Retinal pigment epithelial cell (primary cell): ENCODE results near the gene LETM1.

Experiments used
- DNase-seq: peaks from one replicate; pipeline ENCODE4 v3.0.0-alpha.2; 2010; ENCODE audit warnings: low read depth
- H3K4me3 ChIP-seq: 2 replicates; pipeline ENCODE4 v1.5.1; 2011; ENCODE audit warnings: mild to moderate bottlenecking, low read length, control low read depth, moderate library complexity
- TF ChIP-seq, protein P1 (sequence below): conservative IDR thresholded peaks from 2 replicates; pipeline ENCODE4 v1.5.1; 2011; ENCODE audit warnings: low read depth, low read length, control low read depth, inconsistent platforms

Gene LETM1

DNA sequence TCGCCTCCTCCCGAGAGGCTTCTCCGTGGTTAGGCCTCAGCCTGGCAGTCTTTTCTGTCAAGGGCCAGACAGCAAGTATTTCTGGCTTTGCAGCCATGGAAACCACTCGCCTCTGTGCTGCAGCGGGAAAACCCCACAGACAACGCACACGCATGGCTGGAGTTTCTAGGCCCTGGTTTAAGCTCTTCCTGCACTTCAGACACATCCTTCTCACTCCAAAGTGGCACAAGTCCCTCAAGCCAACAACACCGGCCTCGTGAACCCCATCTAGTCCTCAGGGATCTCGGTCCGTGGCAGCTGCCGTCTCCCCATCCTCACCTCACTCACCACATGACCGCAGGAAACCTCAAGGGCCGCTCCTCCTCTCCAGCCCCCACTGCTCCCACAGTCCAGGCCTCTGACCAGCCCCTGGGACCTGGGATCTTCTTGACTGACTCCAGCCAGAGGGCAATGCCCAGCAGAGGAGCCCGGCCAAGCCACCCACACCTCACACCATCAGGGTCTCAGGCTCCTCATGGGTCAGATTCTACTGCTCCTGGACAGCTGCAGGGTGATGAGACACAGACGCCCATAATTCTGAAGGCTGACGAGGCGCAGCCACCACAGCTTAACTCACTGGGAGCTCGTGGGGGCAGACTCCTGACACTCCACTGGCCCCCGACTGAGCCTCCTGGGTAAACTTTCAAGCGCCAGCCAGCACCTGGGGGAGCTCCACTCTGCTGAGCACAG is 21.7 kb downstream of the LETM1 start:
- no peak for DNase-seq
- H3K4me3 ChIP-seq: no peak overlapping the region
- TF ChIP-seq, protein P1, sequence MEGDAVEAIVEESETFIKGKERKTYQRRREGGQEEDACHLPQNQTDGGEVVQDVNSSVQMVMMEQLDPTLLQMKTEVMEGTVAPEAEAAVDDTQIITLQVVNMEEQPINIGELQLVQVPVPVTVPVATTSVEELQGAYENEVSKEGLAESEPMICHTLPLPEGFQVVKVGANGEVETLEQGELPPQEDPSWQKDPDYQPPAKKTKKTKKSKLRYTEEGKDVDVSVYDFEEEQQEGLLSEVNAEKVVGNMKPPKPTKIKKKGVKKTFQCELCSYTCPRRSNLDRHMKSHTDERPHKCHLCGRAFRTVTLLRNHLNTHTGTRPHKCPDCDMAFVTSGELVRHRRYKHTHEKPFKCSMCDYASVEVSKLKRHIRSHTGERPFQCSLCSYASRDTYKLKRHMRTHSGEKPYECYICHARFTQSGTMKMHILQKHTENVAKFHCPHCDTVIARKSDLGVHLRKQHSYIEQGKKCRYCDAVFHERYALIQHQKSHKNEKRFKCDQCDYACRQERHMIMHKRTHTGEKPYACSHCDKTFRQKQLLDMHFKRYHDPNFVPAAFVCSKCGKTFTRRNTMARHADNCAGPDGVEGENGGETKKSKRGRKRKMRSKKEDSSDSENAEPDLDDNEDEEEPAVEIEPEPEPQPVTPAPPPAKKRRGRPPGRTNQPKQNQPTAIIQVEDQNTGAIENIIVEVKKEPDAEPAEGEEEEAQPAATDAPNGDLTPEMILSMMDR: no peak

DNA sequence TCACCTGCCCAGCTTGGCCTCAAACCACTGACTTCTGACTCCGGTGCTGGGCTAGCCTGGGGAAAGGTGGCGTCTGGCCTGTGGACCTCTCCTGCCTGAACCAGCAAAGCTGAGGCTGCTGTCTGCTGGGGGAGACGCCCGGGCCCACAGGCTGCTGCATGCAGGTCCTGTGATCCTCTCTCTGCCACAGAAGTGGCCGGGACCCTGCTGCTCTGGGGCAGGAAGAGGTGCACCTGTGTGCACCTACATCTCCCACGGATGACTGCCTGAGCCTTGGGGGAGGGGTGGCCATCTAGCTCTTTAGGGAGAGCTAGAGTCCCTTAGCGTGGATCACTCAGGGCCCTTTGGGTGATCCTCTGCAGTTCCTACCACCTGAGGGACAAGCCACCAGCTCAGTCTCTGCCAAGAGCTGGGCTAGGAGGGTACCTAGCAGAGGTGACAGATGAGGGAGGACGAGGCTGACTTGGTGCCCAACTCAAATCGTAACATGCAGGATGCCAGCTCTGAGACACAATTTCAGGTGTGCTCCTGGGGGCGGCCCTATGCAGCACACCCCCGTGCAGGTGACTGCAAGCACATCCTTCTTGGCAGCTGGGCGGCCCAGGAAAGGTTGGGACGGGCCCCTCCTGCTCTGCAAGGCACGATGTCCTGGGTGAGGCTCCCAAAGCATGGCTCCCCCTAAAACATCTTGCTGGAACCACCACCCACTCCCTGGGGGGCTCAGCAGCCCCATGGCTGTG is 22.5 kb downstream of the LETM1 start:
- TF ChIP-seq, protein P1: no peak
- no peak overlapping the region for H3K4me3 ChIP-seq
- no peak for DNase-seq

DNA sequence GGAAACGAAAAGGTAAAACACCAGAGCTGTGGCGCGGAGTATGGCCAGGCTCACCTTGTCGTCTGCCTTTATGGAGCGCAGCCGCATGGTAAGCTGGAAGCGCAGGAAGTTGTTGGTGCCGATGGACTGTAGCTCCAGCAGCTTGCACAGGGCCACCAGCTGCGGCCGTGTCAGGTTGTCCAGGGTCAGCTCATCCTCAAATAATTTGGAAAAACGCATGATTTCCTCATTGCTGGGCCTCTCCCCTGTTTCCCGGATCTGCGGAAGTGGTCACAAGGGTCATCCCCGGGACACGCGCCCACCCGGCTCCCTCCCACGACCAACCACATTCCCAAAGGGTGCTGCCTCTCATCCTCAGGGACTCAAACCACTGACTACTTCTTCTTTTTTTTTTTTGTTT is 23.3 kb downstream of the LETM1 start:
- no peak overlapping the region for H3K4me3 ChIP-seq
- TF ChIP-seq, protein P1: no peak
- DNase-seq: no peak

DNA sequence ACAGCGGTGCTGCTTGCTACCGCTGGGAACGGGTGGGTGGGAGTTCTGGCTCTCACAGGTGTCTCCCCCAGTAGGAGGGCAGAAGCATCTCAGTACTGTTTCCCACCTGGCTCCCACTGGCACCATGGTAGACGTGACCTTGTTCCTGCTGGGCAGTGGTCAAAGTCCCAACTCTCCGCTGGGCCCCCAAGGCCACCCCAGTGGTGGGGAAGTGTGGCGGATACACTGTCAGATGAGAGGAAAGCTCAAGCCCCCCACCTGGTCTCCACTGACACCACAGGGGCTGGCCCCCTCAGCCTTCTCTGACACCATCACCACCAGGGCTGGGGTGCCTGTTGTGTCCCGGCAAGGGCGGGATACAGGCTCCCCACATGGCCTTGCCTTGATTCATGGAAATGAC is 24.6 kb downstream of the LETM1 start:
- no peak for DNase-seq
- no peak overlapping the region for H3K4me3 ChIP-seq
- TF ChIP-seq, protein P1: no peak

DNA sequence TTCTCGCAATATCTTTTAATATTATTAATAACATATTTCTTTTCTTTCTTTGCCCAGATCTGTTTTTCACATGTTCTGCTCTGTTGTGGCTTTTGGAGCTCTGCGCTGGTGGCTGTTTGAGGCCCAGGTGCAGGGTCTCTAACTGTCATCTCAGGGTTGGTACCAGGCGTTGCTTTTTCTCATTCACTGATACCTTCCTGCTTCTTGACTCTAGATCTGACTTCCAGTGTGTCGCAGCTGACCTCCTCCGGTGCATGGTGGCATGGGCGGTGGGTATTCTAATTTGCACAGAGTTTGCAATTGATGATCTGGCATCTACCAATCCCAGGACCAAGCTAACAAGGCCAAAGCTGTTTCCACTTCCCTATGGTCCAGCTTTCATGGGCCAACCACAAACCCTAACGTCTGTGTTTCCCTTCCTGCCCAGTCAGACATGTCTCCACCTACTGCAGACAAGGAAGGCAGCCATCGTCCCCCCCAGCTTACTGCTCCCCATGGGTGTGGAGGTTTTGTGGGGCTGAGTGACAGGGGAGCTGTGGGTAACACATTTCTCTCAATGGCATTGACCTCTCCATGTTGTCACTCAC is 25.2 kb downstream of the LETM1 start:
- no peak overlapping the region for H3K4me3 ChIP-seq
- TF ChIP-seq, protein P1: no peak
- DNase-seq: no peak

DNA sequence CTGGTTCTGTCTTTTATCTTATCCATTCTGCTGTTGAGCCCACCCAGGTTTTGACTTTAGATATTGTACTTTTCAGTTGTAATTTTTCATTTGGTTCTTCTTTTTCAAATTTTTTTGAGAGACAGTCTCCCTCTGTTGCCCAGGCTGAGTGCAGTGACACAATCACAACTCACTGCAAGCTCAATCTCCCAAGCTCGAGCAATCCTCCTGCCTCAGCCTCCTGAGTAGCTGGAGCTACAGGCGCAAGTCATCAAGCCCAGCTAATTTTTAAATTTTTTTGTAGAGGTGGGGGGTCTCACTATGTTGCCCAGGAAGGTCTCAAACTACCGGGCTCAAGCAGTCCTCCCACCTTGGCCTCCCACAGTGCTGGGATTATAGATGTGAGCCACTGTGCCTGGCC is 25.7 kb downstream of the LETM1 start:
- H3K4me3 ChIP-seq: no peak overlapping the region
- TF ChIP-seq, protein P1: no peak
- DNase-seq: no peak
